Hindlimb muscle (tissue), 1 donor: Measurements from ENCODE around the gene RASSF3. TPM values are rescaled to one million over a fixed set of nuclear protein-coding genes. Genes with fewer than 3 reads are reported as not detected.
A peak's percentile ranks its signal among the peaks of the same experiment; 100 is the strongest.
"Not testable (repeated sequence)": the region's sequence is repeated elsewhere in the genome, so short reads cannot be mapped to it uniquely, and the experiment has no call there.

Source experiments
- DNase-seq: peaks from one replicate; pipeline ENCODE4 v3.0.0-alpha.2; 2013
- polyA plus RNA-seq: library from polyadenylated mRNA; unstranded; fragments of 120-200 nt; gene quantifications from one replicate; pipeline ENCODE4 v1.2.1, GENCODE V29; 2013; ENCODE audit not compliant: insufficient read length

Gene RASSF3
- polyA plus RNA-seq: 70.8 TPM

- peak; percentile 80 for DNase-seq
Observed at GRCh38 chr12:64610079-64610659, at the start of gene RASSF3. Gene RASSF3, plus strand, starts transcription at chr12:64610495. Its CDS starts 138 bp downstream, at chr12:64610633.

- DNase-seq: no peak
Observed at GRCh38 chr12:64561302-64562136, 48.8 kb upstream of the RASSF3 start.

- DNase-seq: no peak
Observed at GRCh38 chr12:64566122-64566521, 44.2 kb upstream of the RASSF3 start.

- no peak for DNase-seq
Observed at GRCh38 chr12:64566831-64567517, 43.3 kb upstream of the RASSF3 start.

- DNase-seq: no peak
Observed at GRCh38 chr12:64567570-64567969, 42.7 kb upstream of the RASSF3 start.

- DNase-seq: no peak
Observed at GRCh38 chr12:64568298-64568697, 42.0 kb upstream of the RASSF3 start.

- peak; percentile 72 for DNase-seq
Observed at GRCh38 chr12:64569923-64570691, 40.2 kb upstream of the RASSF3 start.

- no peak for DNase-seq
Observed at GRCh38 chr12:64571411-64571810, 38.9 kb upstream of the RASSF3 start.

- no peak for DNase-seq
Observed at GRCh38 chr12:64572241-64572640, 38.1 kb upstream of the RASSF3 start.

- no peak for DNase-seq
Observed at GRCh38 chr12:64574837-64575236, 35.5 kb upstream of the RASSF3 start.

GRCh38 chr12:64577046-64577445 is 33.2 kb upstream of the RASSF3 start:
- no peak for DNase-seq

GRCh38 chr12:64578566-64578965 is 31.7 kb upstream of the RASSF3 start:
- DNase-seq: no peak

- DNase-seq: no peak
Observed at GRCh38 chr12:64580681-64581080, 29.6 kb upstream of the RASSF3 start.

GRCh38 chr12:64582114-64582513 is 28.2 kb upstream of the RASSF3 start:
- DNase-seq: no peak

GRCh38 chr12:64582862-64583261 is 27.4 kb upstream of the RASSF3 start:
- no peak for DNase-seq

GRCh38 chr12:64583395-64583770 is 26.9 kb upstream of the RASSF3 start:
- not testable (repeated sequence) for DNase-seq

- no peak for DNase-seq
Observed at GRCh38 chr12:64583771-64584421, 26.4 kb upstream of the RASSF3 start.

- no peak for DNase-seq
Observed at GRCh38 chr12:64585104-64585503, 25.2 kb upstream of the RASSF3 start.

GRCh38 chr12:64587447-64587846 is 22.8 kb upstream of the RASSF3 start:
- DNase-seq: no peak

GRCh38 chr12:64590183-64590582 is 20.1 kb upstream of the RASSF3 start:
- DNase-seq: no peak

GRCh38 chr12:64595863-64596793 is 14.2 kb upstream of the RASSF3 start:
- no peak for DNase-seq
